Sigmoid colon (tissue), 7 donors: ENCODE data around the gene GRM8. TPM values are rescaled to one million over a fixed set of nuclear protein-coding genes. Genes with fewer than 3 reads are reported as not detected.
"Not testable (repeated sequence)": the region's sequence is repeated elsewhere in the genome, so short reads cannot be mapped to it uniquely, and the experiment has no call there.

ENCODE experiments used
- DNase-seq: peaks from one replicate; pipeline ENCODE4 v3.0.0-alpha.2; 2019
- H3K27ac ChIP-seq, 4 donors: fragments of 200-600 bp; sonication (generic); one replicate each; pipeline ENCODE4 v1.5.1; 2016 to 2019; ENCODE audit warnings: mild to moderate bottlenecking in 1 of 4
- H3K27me3 ChIP-seq, 3 donors: fragments of 200-600 bp; sonication (generic); one replicate each; pipeline ENCODE4 v1.5.1; 2019; ENCODE audit warnings: mild to moderate bottlenecking in 1 of 3
- H3K36me3 ChIP-seq, 4 donors: fragments of 200-600 bp; sonication (generic); one replicate each; pipeline ENCODE4 v1.5.1; 2016 to 2019
- H3K4me1 ChIP-seq, 4 donors: fragments of 200-600 bp; sonication (generic); one replicate each; pipeline ENCODE4 v1.5.1; 2017 to 2019
- H3K4me3 ChIP-seq, 4 donors: fragments of 200-600 bp; sonication (generic); one replicate each; pipeline ENCODE4 v1.5.1; 2017 to 2019; ENCODE audit warnings: mild to moderate bottlenecking in 2 of 4, moderate library complexity in 1 of 4
- H3K9me3 ChIP-seq, 4 donors: fragments of 200-600 bp in 3 of 4; sonication (generic) in 3 of 4; one replicate each; pipeline versions ENCODE4 v1.5.1 to v1.6.1; 2013 to 2019
- EP300 ChIP-seq, 4 donors: sonication (generic); formaldehyde crosslinking; IDR thresholded peaks; one replicate each; pipeline ENCODE4 v1.6.1; 2017; ENCODE audit warnings: antibody characterized with exemption in 4 of 4
- POLR2A ChIP-seq, 2 donors: fragments of 450-650 bp; IDR thresholded peaks; one replicate each; pipeline ENCODE4 v1.6.1; 2016; ENCODE audit warnings: antibody characterized with exemption in 2 of 2, mild to moderate bottlenecking in 2 of 2, moderate library complexity in 2 of 2
- POLR2AphosphoS5 ChIP-seq, 4 donors: sonication (generic); formaldehyde crosslinking; IDR thresholded peaks; one replicate each; pipeline ENCODE4 v1.6.1; 2017; ENCODE audit warnings: antibody characterized with exemption in 4 of 4
- WGBS, 2 donors: extraction: QIAGEN DNeasy Blood & Tissue Kit; methylation state at CpG; one replicate each; pipeline ENCODE4 v1.1.7; 2013; 5-methylcytosine and 5-hydroxymethylcytosine counted together
- intact Hi-C: fragments of 100-400 bp; cut with DNase I; formaldehyde crosslinking; loops from one replicate; pipeline ENCODE4 v1.15.1; 2023
- polyA plus RNA-seq, 3 donors: library from polyadenylated mRNA; stranded (reverse); fragments of 200-250 nt; gene quantifications; one replicate each; pipeline ENCODE4 v1.2.3, GENCODE V29; 2013
- total RNA-seq, 4 donors: library from RNA; depleted of rRNA; stranded (reverse); fragments of >200 nt; gene quantifications; one replicate each; pipeline ENCODE4 v1.1.0, GENCODE V29; 2016
- TF ChIP-seq, protein P1 (sequence below), 4 experiments: fragments of 450-650 bp in 3 of 4; fragments of 200-600 bp in 1 of 4; IDR thresholded peaks; one replicate each; pipeline ENCODE4 v1.5.1; 2016 to 2019; ENCODE audit warnings: antibody characterized with exemption in 4 of 4, mild to moderate bottlenecking in 3 of 4, moderate library complexity in 2 of 4
- donor health status: healthy with polysubstance abuse.
- donor health status: Bipolar disorder and iron deficiency.
- donor health status: healthy.

GRM8 gene
- total and polyA plus RNA-seq, 7 donors, result 0.27 to 1.9 (median 0.55) TPM; not detected in 4

DNA sequence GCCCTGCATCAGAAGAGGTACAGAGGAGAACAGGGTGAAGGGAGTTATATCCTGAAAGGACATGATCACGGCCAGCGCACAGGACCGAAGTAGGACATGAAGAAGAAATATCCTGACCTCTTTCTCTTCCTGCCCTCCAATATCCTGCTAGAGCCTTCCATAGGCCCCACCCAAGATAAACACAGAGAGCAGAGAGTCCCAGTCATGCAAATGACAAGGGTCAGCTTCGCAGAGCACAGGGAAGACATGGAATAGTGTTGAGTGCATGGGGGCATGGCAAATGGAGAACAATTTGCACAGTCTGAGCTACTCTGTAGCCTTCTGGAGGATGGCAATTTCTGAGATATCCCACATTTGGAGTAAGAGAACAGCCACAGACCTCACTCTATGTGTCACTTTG lies 371.4 kb downstream of the GRM8 start:
- no peaks in the 10 kb centered on the region for H3K36me3 ChIP-seq
- H3K4me3 ChIP-seq, result no peak overlapping the region
- 85% methylated on average over 4 of the region's 4 CpGs for WGBS, 2 donors
- DNase-seq, result no peak
- no peaks in the 10 kb centered on the region for H3K9me3 ChIP-seq
- H3K4me1 ChIP-seq, result no peaks in the 10 kb centered on the region
- TF ChIP-seq EP300 (IDR thresholded peaks at IDR 0.05) (no peak), POLR2A (IDR thresholded peaks at IDR 0.05) (no peak), POLR2AphosphoS5 (IDR thresholded peaks at IDR 0.05) (no peak)
- TF ChIP-seq, protein P1, sequence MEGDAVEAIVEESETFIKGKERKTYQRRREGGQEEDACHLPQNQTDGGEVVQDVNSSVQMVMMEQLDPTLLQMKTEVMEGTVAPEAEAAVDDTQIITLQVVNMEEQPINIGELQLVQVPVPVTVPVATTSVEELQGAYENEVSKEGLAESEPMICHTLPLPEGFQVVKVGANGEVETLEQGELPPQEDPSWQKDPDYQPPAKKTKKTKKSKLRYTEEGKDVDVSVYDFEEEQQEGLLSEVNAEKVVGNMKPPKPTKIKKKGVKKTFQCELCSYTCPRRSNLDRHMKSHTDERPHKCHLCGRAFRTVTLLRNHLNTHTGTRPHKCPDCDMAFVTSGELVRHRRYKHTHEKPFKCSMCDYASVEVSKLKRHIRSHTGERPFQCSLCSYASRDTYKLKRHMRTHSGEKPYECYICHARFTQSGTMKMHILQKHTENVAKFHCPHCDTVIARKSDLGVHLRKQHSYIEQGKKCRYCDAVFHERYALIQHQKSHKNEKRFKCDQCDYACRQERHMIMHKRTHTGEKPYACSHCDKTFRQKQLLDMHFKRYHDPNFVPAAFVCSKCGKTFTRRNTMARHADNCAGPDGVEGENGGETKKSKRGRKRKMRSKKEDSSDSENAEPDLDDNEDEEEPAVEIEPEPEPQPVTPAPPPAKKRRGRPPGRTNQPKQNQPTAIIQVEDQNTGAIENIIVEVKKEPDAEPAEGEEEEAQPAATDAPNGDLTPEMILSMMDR (IDR thresholded peaks at IDR 0.05), result no peak
- intact Hi-C loops, result no loop called here
- H3K27me3 ChIP-seq, result no peaks in the 10 kb centered on the region
- H3K27ac ChIP-seq, result no peak overlapping the region

DNA sequence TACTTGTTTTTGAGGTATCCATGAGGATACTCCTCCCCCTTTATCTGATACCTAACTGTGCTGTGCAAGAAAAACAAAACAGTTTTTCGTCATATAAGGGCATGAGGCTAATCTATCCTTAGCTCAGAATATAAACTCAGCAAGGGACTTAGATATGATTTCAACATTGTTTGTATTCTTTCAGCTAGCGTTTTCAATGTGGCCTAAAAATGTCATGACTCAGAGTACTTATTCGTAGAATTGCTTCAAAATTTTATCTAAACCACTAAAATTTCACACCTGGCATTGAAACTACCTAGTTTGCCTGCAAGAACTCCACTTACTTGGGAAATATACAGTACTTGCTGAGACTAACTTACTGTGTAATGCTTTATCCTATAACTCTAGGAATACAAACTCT lies 376.2 kb downstream of the GRM8 start:
- DNase-seq, H3K27me3 ChIP-seq, H3K9me3 ChIP-seq, H3K27ac ChIP-seq, intact Hi-C loops, H3K4me1 ChIP-seq, H3K36me3 ChIP-seq, H3K4me3 ChIP-seq: not testable (repeated sequence)
- 82 to 87% methylated on average over 3 of the region's 3 CpGs for WGBS, 2 donors

DNA sequence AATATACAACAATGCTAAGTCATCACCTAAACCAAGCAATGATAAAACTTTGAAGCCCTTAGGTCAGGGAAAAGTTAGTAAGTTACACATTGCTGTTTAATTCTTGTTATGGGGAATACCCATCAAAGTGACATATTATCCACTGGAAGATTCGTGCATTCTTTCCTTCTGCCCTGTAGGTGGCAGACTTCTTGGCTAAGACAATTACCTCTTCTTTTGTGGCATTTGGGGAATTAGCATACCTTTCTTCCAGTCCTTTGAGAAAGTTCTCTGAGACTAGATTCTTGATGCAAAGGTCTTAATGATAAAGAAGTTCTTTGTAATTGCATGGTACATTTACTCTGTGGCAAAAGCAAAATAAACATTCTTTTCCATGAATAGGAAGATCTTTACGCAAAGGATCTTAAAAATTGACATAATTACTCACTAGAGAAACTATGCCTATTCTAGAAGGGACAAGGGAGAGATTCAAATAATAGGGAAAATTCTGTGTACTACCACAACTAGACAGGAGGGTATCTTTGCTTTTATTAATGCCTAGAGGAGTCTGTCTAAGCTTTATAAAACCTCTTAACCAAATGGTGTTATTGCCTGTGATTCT lies 395.9 kb downstream of the GRM8 start:
- H3K4me3 ChIP-seq, result no peak overlapping the region
- no peaks in the 10 kb centered on the region for H3K4me1 ChIP-seq
- no peaks in the 10 kb centered on the region for H3K36me3 ChIP-seq
- no peaks in the 10 kb centered on the region for H3K9me3 ChIP-seq
- H3K27ac ChIP-seq, result no peak overlapping the region
- DNase-seq, result no peak
- H3K27me3 ChIP-seq, result no peaks in the 10 kb centered on the region
- TF ChIP-seq EP300 (IDR thresholded peaks at IDR 0.05) (no peak), POLR2AphosphoS5 (IDR thresholded peaks at IDR 0.05) (no peak), POLR2A (IDR thresholded peaks at IDR 0.05) (no peak)
- TF ChIP-seq, protein P1 (IDR thresholded peaks at IDR 0.05), result no peak
- 48 to 49% methylated on average over 2 of the region's 2 CpGs for WGBS, 2 donors
- intact Hi-C loops, result no loop called here

DNA sequence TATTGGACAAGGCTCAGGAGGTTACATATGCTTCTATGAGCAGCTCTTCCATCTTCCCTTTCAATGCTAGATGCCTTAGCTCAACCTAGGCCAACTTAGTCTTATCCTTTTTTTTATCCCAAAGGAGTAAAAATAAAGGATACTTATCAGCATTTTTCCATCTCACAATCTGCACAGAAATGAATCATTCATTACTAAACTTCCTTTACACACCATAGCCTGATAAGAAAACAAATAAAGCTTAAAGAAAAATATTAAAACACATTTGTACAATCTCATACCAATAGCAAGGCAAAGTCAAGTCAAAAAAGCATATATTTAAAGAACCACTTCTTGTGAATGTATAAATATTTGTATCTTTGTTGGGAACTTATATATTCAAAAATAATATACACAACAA lies 407.4 kb downstream of the GRM8 start:
- Histone ChIP-seq H3K36me3 (no peaks in the 10 kb centered on the region), H3K27ac (no peak overlapping the region), H3K9me3 (no peaks in the 10 kb centered on the region), H3K4me1 (no peaks in the 10 kb centered on the region), H3K4me3 (no peak overlapping the region), H3K27me3 (no peaks in the 10 kb centered on the region)
- TF ChIP-seq POLR2AphosphoS5 (IDR thresholded peaks at IDR 0.05) (no peak), POLR2A (IDR thresholded peaks at IDR 0.05) (no peak), EP300 (IDR thresholded peaks at IDR 0.05) (no peak)
- TF ChIP-seq, protein P1 (IDR thresholded peaks at IDR 0.05), result no peak
- no peak for DNase-seq
- intact Hi-C loops, result no loop called here

DNA sequence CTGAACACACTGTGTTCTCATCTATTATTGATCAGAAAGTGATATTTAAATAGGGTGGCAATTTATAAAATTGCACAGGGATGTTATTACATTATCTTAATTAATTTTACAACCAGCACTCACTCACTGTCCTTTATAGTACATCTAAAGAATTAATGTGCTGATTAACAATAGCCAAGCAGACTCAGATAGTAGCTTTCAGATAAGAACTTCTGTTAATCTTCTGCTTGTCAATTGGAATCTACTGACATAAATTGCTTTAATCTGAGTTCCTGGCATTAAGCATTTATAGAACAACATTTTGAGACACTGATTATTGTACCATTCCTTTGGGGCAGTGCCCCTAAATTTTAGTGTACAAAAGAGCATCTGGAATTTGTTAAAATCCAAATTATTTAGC lies 408.9 kb downstream of the GRM8 start:
- Histone ChIP-seq H3K27ac (no peak overlapping the region), H3K36me3 (no peaks in the 10 kb centered on the region), H3K9me3 (no peaks in the 10 kb centered on the region), H3K4me3 (no peak overlapping the region), H3K4me1 (no peaks in the 10 kb centered on the region), H3K27me3 (no peaks in the 10 kb centered on the region)
- no peak for DNase-seq
- TF ChIP-seq, protein P1 (IDR thresholded peaks at IDR 0.05), result no peak
- no peak for TF ChIP-seq POLR2A (IDR thresholded peaks at IDR 0.05)
- TF ChIP-seq EP300 (IDR thresholded peaks at IDR 0.05), result no peak
- TF ChIP-seq POLR2AphosphoS5 (IDR thresholded peaks at IDR 0.05), result no peak
- intact Hi-C loops, result no loop called here
